K562 (cell line): ENCODE measurements around the gene MMP15. TPM values are rescaled to one million over a fixed set of nuclear protein-coding genes. Genes with fewer than 3 reads are reported as not detected.

Experiments
- ATAC-seq: fragments of 200-7000 bp; cut with Tn5 transposase; 3 replicates; pipeline ENCODE4 v1.9.1; 2020; ENCODE audit warnings: moderate library complexity
- BruUV-seq: library from RNA; stranded (reverse); fragments of 400-500 nt; replicated peaks from 2 replicates; lab custom pipeline; 2021; lab: Mats Ljungman, UMichigan
- CTCF ChIA-PET: fragments of 300-600 bp; formaldehyde crosslinking; extraction: SDS; loops from one replicate; lab custom pipeline; 2021; ENCODE audit warnings: low intra/inter-chr PET ratio; lab: Yijun Ruan, JAX
- POLR2A ChIA-PET: fragments of 300-600, 350-650 bp; sonication (Branson Sonifier 250); formaldehyde crosslinking; extraction: SDS; loops from one replicate; lab custom pipeline; 2021; ENCODE audit warnings: antibody characterized with exemption, inconsistent platforms; lab: Yijun Ruan, JAX
- DNase-seq, 4 experiments: peaks; one replicate each; pipeline versions ENCODE4 v3.0.0 to v3.0.0-alpha.2; 2011 to 2018; ENCODE audit warnings: low spot score in 3 of 4, mixed read lengths in 3 of 4; ENCODE audit errors: extremely low read depth in 1 of 4
- FAIRE-seq: peaks from 2 replicates; lab custom pipeline; 2011; peaks lifted over from hg19 to GRCh38; lab: Jason Lieb, UNC
- H2AFZ ChIP-seq: 2 replicates; pipeline ENCODE4 v1.6.0; 2011; ENCODE audit warnings: low read depth, low read length, control low read depth, inconsistent platforms
- H3K27ac ChIP-seq: fragments of 200-600 bp; 3 replicates; pipeline ENCODE4 v1.8.0; 2011; ENCODE audit warnings: low read depth, mild to moderate bottlenecking, control low read depth, inconsistent platforms, low read length, moderate library complexity, mixed read lengths; ENCODE audit errors: extremely low read depth
- H3K27me3 ChIP-seq, 2 experiments: fragments of 300-600 bp in 1 of 2; 2 replicates in 1 of 2; 3 replicates in 1 of 2; pipeline versions ENCODE4 v1.6.0 to v1.8.0; 2011; ENCODE audit warnings: inconsistent platforms in 2 of 2, low read length in 2 of 2, mild to moderate bottlenecking in 1 of 2, mixed read lengths in 1 of 2, moderate library complexity in 1 of 2; ENCODE audit not compliant: control insufficient read depth in 2 of 2, insufficient read depth in 2 of 2
- H3K36me3 ChIP-seq: fragments of 300-600 bp; 3 replicates; pipeline ENCODE4 v1.8.0; 2011; ENCODE audit warnings: mild to moderate bottlenecking, low read length, inconsistent platforms; ENCODE audit not compliant: control insufficient read depth, insufficient read depth
- H3K4me1 ChIP-seq, 2 experiments: fragments of 200-600 bp in 1 of 2; replicated peaks in 1 of 2; 2 replicates in 1 of 2; 3 replicates in 1 of 2; pipeline versions ENCODE4 v1.5.1 to v1.8.0; 2011; ENCODE audit warnings: inconsistent platforms in 2 of 2, low read length in 2 of 2, mild to moderate bottlenecking in 1 of 2, mixed read lengths in 1 of 2, moderate library complexity in 1 of 2; ENCODE audit not compliant: control insufficient read depth in 2 of 2, insufficient read depth in 2 of 2
- H3K4me2 ChIP-seq: 2 replicates; pipeline ENCODE4 v1.6.1; 2011; ENCODE audit warnings: low read length, control low read depth, inconsistent platforms, mixed read lengths; ENCODE audit not compliant: insufficient read depth
- H3K4me3 ChIP-seq: fragments of 200-600 bp; sonication (generic), shearing (Covaris generic); 2 replicates; pipeline ENCODE4 v1.5.1; 2016; ENCODE audit warnings: control low read depth, inconsistent platforms
- H3K79me2 ChIP-seq: fragments of 200-600 bp; 3 replicates; pipeline ENCODE4 v1.8.0; 2011; ENCODE audit warnings: low read length, inconsistent platforms; ENCODE audit not compliant: control insufficient read depth, insufficient read depth
- H3K9ac ChIP-seq, 2 experiments: 2 replicates each; pipeline versions ENCODE4 v1.6.0 to v1.6.1; 2011; ENCODE audit warnings: low read depth in 2 of 2, low read length in 2 of 2, control low read depth in 1 of 2, inconsistent platforms in 1 of 2, mild to moderate bottlenecking in 1 of 2, mixed read lengths in 1 of 2; ENCODE audit not compliant: insufficient read depth in 1 of 2
- H3K9me1 ChIP-seq: one replicate; pipeline ENCODE4 v1.6.0; 2011; ENCODE audit warnings: inconsistent platforms, mild to moderate bottlenecking, low read length, moderate library complexity; ENCODE audit not compliant: control insufficient read depth, insufficient read depth
- H3K9me3 ChIP-seq: replicated peaks from 2 replicates; pipeline ENCODE4 v1.5.1; 2011; ENCODE audit warnings: low read depth, low read length, inconsistent platforms; ENCODE audit not compliant: control insufficient read depth, insufficient read depth
- H4K20me1 ChIP-seq: replicated peaks from 2 replicates; pipeline ENCODE4 v1.6.1; 2011; ENCODE audit warnings: low read length, inconsistent platforms, mixed read lengths; ENCODE audit not compliant: control insufficient read depth, insufficient read depth
- E2F4 ChIP-seq: sonication (generic); formaldehyde crosslinking; IDR thresholded peaks from 2 replicates; pipeline ENCODE4 v1.8.0; 2022; ENCODE audit warnings: mild to moderate bottlenecking, low read depth, missing genetic modification reagents
- NFE2 ChIP-seq: IDR thresholded peaks from 2 replicates; pipeline ENCODE4 v1.6.1; 2014; ENCODE audit warnings: antibody characterized with exemption, low read depth
- PREB ChIP-seq: sonication (generic); formaldehyde crosslinking; IDR thresholded peaks from 2 replicates; pipeline ENCODE4 v1.8.1; 2023; ENCODE audit warnings: mild to moderate bottlenecking, missing genetic modification reagents
- TEAD2 ChIP-seq: fragments of 450-650 bp; IDR thresholded peaks from 2 replicates; pipeline ENCODE4 v1.6.1; 2016; ENCODE audit warnings: missing genetic modification characterization, control low read depth, missing compliant biosample characterization
- WGBS: fragments of 100-300 bp; shearing (Covaris generic); methylation state at CpG from one replicate; pipeline ENCODE4 v1.1.6; 2016; ENCODE audit warnings: low coverage, mixed read lengths; ENCODE audit not compliant: insufficient coverage; ENCODE audit errors: missing lambda C conversion rate; 5-methylcytosine and 5-hydroxymethylcytosine counted together
- in situ Hi-C: fragments of 300-500 bp; cut with MboI; formaldehyde crosslinking; loops from 4 replicates; pipeline ENCODE4 v1.15.0; 2018; ENCODE audit warnings: inconsistent platforms, mixed read lengths
- intact Hi-C: fragments of 100-400 bp; cut with micrococcal nuclease; formaldehyde crosslinking; loops from 2 replicates; pipeline ENCODE4 v1.14.2; 2022
- polyA plus RNA-seq, 8 experiments: library from polyadenylated mRNA; depleted of rRNA in 4 of 8; stranded (reverse) in 5 of 8; unstranded in 3 of 8; fragments of >200 nt; fragmentation: Nextera tagmentation in 2 of 8; fragmentation: Illumina TruSeq in 1 of 8; extraction: Ambion mirVana in 2 of 8; extraction: Trizol in 1 of 8; gene quantifications; 2 replicates each; pipeline versions ENCODE4 v1.2.1 to v1.2.3, GENCODE V29; 2011 to 2014; ENCODE audit warnings: inconsistent platforms in 1 of 8, missing spikeins in 1 of 8
- total RNA-seq, 7 experiments: library from RNA; depleted of rRNA in 6 of 7; stranded (reverse); fragments of >200 nt in 6 of 7; fragmentation: Illumina TruSeq in 2 of 7; extraction: Trizol in 2 of 7; gene quantifications; 2 replicates each; pipeline versions ENCODE4 v1.2.1 to v1.2.3, GENCODE V29; 2011 to 2021; ENCODE audit warnings: low replicate concordance in 1 of 7

The MMP15 gene
- total and polyA plus RNA-seq, 9 of the 15 experiments (the other 6 are each of a cell fraction or from before 2014, with no cell fraction given) = 0.01 to 20.4 (median 5.5) TPM

GRCh38 chr16:58051821-58052603 is 26.5 kb downstream of the MMP15 start:
- H3K27me3 ChIP-seq = peaks cover 2 to 4% of the 10 kb centered on the region in 2 experiments; a peak in 3 of 5 replicates
- CTCF ChIA-PET = no interaction called here
- H2AFZ ChIP-seq = no peak overlapping the region
- in situ Hi-C loops = no loop called here
- H3K9me3 ChIP-seq = no peaks in the 10 kb centered on the region
- FAIRE-seq = no peak
- no peak overlapping the region for H3K4me2 ChIP-seq
- H3K4me3 ChIP-seq = no peak overlapping the region
- no peak for ATAC-seq
- H3K79me2 ChIP-seq = no peaks in the 10 kb centered on the region
- peak overlapping the region in 1 of 2 experiments; percentile 19; a peak in 1 of 4 replicates for H3K9ac ChIP-seq
- H3K4me1 ChIP-seq = peaks cover 0 to 23% of the 10 kb centered on the region in 2 experiments; a peak in 3 of 5 replicates
- TF ChIP-seq PREB = no peak
- TF ChIP-seq E2F4 (CRISPR knock-in tag) = no peak
- TF ChIP-seq TEAD2 (tag) = no peak
- TF ChIP-seq NFE2 = no peak
- no peaks in the 10 kb centered on the region for H4K20me1 ChIP-seq
- POLR2A ChIA-PET = interaction anchor here (0.9 kb wide), 1 partner anchor 50 kb away, joined by 3 read pairs; no protein-coding TSS in a partner anchor
- H3K36me3 ChIP-seq = no peaks in the 10 kb centered on the region
- DNase-seq = no peak
- H3K9me1 ChIP-seq = no peaks in the 10 kb centered on the region
- BruUV-seq = no TSS peak
- 21% methylated on average over 8 of the region's 10 CpGs for WGBS
- no peak overlapping the region for H3K27ac ChIP-seq
- intact Hi-C loops = no loop called here
